Activated T-cell treated with anti-CD3 and anti-CD28 coated beads for 4 hours (primary cell): ENCODE results near the gene MYOF.
"Not testable (repeated sequence)": the region's sequence is repeated elsewhere in the genome, so short reads cannot be mapped to it uniquely, and the experiment has no call there.

Source experiments
- DNase-seq: peaks from one replicate; pipeline ENCODE4 v3.0.0-alpha.2; 2020

The MYOF gene

DNA sequence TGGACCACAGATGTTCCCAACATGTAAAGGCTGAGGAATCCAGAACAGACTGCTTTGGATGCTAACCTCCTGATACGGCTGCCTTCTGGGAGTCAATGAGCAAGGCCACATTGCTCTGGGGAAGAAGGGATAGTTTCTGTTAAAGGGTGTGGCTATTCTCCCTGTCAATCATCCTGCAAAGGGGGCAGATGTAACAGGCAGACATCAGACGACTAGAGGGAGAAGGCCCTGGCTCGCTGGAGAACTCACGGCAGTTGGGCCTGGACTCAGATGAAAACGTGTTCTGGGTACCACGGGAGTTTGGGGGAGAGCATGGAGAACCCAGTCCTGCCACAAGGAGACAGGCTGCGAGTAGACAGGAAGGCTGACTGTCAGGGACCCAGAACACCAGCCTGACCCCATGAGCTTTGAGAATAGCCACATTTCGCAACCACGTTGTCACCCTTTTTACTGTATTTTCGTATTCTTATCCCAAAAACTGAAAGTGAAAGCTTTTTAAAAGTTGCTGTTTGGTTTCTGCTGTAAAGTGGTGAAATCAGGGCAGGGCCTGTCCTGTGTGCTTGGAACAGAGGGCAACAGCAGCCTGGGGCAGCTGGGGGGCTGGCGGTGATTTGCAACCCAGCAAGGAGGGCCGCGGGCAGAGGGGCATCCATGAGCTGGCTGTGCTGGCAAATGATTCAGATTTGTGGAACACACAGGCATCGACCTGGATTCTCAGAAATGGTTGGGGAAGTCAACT is 95.3 kb downstream of the MYOF start:
- no peak for DNase-seq

DNA sequence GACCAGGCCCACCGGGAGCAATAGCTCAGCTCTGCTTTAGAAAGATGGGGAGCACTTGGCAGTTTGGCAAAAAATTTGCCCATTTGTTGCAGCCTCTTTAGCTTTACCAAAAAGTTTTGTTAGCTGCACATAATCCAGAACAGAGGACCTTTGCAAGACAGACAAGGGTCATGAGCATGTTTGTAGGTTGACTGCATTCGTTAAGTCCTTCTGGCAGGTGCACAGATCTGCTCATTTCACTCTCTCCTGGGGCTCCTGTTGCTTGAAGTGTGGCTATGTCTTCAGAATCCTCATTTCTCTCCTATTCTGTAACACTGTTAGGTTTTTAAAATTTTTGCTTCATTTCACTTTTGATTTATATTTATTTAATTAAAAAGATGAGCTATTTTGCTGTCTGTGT is 96.8 kb downstream of the MYOF start:
- no peak for DNase-seq

DNA sequence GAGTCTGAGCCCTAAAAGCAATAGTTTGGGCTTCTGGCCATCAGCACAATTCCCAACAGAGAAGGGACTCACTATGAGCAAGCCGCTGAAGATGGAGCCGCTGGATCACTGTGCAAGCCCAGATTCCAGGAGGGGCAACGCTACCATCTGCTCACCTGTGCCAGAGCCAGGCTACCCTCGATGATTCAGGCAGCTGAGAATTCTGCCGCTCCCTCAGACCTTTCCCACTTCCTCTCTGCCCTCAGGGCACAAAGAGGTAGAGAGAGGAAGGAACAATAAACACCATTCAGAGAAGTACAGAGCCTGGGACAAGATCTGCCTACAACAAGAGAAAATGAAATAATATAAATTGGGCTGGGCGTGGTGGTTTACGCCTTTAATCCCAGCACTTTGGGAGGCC is 98.1 kb downstream of the MYOF start:
- DNase-seq, result no peak

DNA sequence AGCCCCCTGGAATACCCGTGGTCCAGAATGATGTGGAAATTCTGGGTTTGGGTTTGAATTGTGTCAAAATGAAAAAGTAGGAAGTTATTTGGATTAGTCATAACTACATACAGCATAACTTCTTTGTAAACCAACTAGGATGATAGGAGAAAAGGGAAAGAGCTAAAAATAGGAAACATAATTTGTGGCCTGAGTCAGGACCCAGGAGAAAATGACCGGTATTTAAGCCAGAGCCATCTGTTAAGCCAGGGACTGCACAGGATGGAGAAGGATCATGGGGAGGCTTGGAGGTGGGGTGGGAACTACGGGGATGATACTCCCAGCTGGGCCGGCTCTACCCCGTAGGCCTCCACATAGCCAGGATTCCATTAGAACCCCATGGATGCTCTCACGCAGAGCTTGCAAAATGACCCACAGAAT is 98.6 kb downstream of the MYOF start:
- DNase-seq, result no peak

DNA sequence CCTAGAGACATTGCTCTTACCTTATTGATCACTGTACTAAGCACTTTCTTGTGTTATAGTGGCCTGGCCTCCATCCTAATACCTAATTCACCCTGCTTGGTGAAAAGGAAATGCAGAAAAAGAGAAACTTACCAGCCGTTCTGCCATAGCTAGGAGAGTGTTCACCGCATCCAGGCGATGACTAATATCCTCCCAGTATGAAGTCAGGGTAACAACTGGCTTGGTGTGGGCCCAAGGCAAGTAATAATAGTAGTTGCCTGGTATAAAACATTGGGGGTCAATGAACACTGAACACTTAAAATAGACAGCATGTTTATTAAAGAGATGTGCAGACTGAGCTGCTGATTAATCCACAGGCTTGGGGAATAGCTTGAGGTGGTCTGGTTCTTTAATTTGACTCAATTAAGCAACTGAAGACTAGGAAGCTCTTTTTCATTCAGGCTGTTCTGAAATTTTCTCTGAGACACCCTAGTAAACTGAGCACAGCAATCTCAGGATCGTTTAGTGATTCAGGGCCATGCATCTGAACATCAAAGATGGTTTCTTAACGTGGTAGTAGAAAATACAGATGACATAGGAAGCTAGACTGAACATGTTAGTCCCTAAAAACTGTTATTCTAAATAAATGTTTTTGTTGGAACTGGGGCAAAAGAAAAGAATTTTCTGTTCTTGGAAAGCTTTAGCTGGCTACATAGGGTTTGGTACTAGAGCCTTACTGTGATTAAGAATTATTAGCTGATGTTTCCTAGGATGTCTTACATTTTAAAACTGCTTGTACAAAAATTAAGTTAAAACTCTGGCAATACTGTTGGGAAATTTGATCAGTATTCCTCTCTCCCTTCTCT is 102.2 kb downstream of the MYOF start:
- DNase-seq, result no peak

DNA sequence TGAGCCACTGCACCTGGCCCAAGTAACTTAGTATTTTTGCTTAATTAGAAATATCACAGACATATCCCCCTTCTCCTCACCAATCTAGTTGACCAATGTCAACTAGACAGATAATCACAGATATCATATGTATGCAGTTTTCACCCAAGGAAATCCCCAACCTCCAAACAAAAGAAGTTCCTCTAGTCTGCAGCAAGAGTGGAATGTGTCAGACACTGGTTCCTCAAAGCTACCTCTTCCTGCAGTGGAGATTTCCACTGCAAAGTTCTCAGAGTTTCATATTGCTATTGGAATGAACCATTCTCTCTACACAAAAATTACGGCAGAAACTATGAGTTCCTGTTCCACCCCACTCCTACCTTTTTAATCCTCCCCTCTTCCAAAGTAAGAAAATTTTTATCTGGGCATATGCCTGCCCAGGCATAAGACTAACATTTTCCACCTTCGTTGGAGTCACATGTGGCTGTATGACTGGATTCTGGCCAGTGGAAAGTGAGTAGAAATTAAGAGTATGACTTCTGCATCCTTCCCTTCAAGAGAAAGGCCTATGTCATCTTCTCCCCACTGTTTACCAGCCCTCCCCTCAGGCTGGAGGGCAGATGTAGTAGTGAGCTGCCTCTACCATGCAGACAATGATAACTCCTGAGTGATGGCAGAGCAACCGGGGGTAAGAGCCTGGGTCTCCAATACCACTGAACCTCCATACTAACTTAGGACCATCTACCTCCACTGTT is 103.0 kb downstream of the MYOF start:
- DNase-seq, result no peak

DNA sequence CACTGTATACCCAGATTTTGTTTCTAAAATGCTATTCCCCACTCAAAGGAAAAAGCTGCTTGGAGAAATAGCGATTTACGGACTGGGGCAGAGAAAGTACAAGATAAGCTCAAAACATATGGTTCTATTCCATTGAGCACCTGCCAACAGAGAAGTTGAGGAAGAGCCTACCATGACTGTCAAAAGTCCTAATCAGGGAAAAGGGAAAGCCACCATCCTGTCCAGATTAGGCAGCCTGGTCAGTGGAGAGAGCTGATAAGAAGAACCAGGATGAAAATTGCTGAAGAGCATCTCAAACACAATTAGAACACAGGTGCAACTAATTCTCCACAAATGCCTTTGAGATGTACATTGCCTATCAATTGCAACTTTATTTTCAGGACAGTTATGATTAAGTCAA is 104.1 kb downstream of the MYOF start:
- DNase-seq, result no peak

DNA sequence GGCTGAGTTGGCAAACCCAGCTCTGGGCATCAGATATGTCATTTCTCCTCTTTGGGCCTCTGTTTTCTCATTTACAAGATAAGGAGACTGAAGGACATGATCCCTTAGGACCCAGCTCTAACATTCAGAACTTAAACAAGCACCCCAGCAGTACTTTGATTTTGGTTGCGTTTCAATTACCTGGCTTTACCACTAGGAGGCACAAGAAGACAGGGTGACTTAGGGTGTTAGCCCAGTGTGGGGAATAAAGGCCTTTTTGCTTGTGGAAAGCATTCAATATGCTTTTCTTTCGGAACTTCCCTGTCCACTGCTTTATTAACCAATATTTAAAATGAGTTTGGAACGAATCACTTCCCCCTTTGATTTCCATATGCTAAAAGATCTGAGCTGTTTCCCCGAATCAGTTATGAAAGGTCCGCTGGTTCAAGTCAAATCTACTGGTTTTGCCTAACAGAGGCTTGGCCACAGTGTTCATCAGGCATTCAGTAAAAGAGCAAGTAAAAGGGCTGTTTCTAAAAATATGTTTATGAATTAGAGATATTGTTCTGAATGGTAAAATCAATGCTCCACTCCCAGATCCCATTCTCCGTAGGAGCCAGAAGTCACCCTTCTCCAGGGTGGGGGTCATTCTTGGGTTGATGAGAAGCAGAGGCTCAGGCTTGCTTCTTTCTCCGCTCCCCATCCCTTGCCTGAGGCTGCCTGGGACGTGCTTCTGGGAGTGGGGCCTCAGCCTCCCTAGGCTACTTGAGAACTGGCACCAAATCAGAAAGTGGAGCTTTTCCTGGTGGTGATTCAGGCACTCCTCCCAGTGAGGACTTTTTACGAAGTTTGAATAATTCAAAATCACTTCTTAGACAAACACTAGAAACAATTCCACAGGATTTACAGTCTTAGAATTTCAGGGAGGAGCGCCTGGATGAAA is 105.5 kb downstream of the MYOF start:
- peak; percentile 14 for DNase-seq

DNA sequence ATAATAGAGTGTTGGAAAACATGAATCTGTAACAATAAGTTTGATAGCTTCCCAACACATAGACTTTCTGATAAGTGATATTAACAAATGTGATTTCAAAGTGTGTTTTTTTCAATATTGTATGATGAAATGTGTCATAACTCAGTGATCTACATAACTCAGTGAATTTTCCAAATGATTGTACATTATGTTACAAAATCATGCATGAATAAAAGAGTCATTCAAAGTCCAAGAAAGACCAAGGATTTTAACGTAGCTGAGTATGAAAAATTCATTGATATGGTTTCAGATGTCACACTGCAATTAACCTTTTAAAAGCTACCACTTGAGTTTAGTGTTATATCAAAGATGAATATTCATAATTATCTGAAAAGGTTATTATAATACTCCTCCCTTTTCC is 111.2 kb downstream of the MYOF start:
- DNase-seq, result no peak

DNA sequence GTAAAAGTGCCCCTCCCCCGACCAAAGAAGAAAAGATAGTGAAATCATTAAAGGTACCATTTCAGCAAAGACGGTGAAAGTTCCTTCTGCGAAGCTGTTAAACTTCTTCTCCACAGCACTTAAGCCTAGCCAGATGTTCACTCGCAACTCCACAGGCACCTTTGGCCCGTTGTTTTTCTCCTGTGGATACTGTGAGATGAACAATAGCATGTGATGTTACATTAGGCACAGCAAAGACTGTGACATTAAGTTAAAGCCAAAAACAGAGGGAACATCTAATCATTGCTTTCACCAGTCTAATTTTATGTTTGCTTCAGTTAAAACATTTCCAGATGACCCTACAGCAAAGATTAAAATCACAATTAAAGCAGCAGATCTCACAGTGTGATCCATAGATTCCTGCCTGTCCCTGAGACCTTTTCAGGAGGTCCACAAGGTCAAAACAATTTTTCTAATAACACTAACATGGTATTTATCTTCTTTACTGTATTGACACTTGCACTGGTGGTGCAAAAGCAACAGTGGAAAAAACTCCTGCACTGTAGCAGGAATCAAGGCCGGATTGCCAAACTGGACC is 112.5 kb downstream of the MYOF start:
- no peak for DNase-seq

DNA sequence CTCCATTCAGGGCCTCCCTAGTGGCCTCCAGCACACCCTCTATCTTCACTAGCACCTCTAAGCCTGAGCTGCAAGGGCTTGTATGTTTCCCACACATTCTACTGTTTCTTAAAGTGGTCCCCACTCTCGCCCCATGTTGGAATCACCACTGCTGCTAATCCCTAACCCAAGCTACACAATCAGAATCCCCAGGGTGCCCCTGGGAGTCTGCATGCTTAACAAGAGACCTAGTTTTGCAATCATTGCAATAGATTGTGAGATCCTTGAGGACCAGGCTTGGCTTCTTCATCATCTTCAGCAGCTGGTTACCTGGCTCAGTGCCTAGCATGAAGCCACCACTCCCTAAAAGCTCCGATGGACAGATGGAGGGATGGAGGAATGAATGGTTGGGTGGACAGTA is 113.9 kb downstream of the MYOF start:
- DNase-seq, result no peak

DNA sequence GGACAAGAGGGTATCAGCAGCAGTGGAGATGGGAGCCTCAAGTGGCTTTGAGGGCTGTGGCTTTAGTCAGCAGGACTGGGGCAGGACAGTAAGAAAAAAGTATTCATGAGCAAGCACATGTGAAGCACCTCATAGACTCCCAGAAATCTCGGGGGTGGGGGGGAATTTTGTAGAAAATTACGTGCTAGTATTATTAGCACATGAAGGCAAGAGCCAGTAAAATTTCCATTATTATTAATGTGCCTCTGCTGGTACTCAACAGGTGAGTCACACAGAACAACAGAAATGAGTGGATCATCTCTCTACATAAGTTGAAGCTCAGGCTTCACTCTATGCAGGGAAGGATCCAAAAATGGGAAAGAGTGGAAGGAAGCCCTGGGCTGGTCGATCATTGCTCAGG is 114.5 kb downstream of the MYOF start:
- DNase-seq, result no peak

DNA sequence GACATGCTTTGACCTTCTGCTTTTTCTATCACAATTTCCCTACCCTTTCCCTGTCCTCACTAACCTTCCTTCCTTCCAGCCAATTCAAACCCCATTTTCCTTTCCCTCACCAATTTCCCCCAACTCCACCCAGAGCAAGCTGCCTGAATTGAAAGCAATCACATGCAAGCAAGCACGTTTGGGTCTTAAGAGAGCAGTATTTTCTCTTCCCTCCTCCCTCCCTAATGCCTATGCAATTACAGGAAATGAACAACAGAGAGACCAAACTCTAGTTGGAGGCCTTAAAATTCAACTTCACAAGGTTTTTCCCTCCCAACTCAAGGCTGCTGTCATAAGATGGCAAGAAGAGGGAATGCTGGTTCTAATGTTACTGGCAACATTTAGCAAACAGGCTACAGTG is 117.2 kb downstream of the MYOF start:
- DNase-seq, result no peak

DNA sequence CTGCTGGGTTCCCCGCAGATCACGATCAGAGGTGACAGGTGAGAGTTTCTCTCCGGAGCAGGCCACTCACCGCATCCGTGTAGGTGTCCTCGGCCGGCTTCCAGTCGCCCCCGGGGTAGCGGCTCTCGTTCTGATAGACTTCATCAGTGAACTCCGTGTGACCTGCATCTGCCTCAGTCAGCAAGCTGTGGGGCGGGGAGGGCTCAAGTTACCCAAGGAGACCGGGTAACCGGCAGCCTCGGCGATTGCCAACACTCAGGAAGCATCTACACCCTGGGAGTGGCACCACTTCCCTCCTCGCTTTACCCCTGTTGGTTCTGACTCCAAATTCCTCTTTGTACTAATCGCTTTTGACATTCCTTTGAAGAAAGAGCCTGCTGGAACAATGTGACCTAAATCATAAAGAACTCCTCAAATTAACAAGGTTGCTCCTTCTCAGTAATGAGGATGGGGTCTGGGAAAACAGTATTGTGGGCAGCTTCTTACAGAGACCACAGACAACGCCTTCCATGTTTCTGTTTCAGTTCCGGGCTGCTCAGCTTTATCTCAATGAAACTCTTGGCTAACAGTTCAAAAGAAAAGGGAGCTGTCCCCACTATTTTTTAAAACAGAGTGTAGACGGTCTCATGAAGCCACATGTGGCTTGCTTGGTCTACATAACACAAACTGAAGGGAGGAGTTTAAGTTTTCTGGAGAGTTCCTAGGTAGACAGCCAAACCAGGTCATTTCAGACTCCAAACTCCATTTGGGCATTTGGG is 118.1 kb downstream of the MYOF start:
- DNase-seq, result no peak

DNA sequence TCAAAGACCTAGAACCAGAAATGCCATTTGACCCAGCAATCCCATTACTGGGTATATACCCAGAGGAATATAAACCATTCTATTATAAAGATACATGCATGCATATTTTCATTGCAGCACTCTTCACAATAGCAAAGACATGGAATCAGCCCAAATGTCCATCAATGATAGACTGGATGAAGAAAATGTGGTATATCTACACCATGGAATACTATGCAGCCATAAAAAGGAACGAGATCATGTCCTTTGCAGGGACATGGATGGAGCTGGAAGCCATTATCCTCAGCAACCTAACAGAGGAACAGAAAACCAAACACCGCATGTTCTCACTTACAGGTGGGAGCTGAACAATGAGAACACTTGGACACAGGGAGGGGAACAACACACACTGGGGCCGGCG is 123.7 kb downstream of the MYOF start:
- DNase-seq, result not testable (repeated sequence)

DNA sequence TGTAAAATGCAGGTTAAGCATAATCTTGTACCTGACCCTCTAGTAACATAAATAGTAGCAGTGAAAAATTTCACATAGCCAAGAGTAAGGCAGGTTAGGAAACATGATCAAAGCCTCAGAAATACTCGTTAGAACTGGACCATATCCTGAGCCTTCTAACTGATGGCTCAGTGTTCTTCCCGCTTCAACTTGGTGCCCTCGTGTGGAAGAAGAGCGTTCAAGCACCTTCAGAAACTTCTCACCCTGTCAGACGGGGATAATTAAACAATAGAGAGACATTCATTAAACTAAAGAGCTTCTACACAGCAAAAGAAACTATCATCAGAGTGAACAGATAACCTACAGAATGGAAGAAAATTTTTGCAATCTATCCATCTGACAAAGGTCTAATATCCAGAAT is 124.5 kb downstream of the MYOF start:
- DNase-seq, result no peak

DNA sequence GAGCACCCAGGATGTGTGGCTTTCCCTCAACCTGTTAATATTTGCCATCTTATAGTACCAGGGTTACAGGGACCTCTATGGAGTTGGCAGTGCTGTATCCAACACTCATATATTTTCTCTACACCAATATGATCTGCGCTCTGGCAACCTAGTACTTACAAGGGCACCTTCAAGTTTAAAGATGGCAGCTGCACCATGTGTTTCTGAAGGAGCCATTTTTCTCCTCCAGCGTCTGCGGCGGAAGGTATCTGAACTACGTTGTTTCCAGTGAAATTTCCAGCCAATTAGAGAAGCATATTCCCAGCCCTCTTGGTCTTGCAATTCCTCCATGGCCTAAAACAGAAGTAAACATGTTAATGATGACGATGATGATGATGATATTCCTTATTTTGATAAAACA is 125.6 kb downstream of the MYOF start:
- DNase-seq, result no peak

DNA sequence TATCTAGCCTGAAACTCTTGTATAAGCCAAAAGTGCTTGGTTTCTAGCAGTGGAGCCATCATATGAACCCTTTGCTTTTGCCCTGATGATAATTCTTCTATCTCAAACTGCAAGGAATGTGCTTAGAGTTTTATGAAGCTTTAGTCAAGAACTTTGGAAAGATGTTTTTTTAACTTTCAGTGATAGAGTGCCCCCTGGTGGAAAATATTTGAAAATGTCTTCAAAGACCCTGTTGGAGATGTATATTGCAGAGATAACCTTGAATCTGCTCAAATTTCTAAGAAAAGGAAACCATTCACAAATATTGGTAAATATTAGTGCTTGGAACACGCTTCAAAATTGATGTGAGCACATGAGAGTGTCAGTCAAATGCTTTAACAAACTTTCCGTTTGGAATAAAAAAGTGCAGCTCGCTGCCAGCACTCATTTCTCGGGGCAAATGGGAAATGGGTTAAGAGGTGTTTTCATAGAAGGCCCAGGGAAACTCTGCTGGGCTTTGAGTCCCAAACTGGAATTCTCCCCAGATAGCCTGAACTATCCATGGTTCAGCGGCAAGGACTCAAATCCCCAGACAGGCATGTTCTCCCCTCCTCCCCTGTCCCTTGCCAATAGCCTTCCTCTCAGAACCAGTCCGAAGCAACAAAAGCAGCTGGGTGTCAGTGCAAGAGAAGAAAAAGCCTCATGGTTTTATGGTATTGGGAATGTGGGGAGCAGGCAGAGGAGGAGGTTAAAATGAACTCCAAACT is 129.3 kb downstream of the MYOF start:
- no peak for DNase-seq

DNA sequence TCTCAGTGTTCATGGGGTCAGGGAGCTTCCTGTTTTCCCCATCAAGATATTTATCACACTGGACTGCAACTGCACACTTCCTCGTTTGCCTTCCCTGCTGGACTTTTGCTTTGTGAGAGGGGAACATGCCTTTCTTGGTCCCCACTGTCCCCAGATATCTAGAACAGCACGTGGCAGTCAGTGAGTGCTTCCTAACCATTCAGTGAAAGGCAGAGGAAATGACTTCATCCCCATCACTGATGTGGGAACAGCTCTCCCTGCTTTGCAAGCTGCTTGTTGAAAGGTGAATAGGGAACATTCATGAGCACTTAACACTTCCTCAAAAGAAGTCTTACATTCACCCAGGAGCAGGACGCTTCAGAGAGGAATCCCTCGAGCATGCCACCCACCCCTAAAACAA is 135.4 kb downstream of the MYOF start:
- DNase-seq, result no peak

DNA sequence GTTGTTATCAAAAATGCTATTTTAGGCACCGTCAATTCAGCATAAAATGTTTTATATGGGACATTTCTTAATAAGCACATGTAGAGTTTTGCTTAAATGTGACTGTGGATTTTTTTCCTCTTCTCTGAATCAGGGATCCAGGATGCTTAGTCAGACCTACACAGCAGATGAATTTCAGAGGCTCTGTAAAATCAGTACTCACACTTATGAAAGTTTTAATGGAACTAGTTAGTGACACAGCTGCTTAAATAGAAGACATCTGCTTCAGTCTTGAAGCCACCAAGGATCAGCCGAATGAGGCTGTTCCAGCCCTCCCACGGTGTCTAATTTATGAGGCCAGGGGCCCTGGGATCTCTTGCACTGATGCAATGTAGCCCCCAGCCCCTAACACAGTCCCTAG is 136.0 kb downstream of the MYOF start:
- no peak for DNase-seq

DNA sequence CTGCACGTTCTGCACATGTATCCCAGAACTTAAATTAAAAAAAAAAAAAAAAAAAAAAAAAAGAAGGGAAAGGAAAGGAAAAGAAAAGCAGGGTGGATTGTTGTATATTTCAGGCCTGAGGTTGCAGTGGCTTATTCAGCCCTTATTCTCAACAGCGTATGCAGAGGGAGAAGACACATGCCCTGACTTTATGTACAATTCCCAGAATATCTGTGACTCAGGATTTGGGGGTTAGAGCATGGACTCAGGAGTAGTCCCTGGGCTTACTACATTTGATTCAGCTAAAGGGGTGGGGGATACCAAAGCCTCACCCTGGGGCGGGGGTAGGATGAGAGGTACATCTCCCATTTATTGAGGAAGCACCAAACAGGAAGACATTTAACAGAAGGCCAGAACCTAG is 137.4 kb downstream of the MYOF start:
- no peak for DNase-seq
